ENCODE measurements around the gene CD8A. TPM values are rescaled to one million over a fixed set of nuclear protein-coding genes. Genes with fewer than 3 reads are reported as not detected.

CD8A gene
- total and polyA plus RNA-seq, 10 of the 15 experiments (the other 5 are each of a cell fraction or from before 2014, with no cell fraction given) = 0.15 to 0.43 TPM; not detected in 8

GRCh38 chr2:86791573-86791972, 860 bp upstream of the CD8A start (continued):
- TF ChIP-seq ZBTB11 (CRISPR knock-in tag; IDR thresholded peaks at IDR 0.05) (no peak), ZNF24 (IDR thresholded peaks at IDR 0.05) (no peak)

- H3K4me1 ChIP-seq (ENCODE audit: control insufficient read depth, insufficient read depth, low read length) = no peaks in the 10 kb centered on the region
- H3K9me3 ChIP-seq (replicated peaks; ENCODE audit: control insufficient read depth, insufficient read depth, low read length) = no peaks in the 10 kb centered on the region; the same call in 2 of the 3 replicates
- H3K9ac ChIP-seq (ENCODE audit: control insufficient read depth, insufficient read depth, low read length) = no peak overlapping the region
- no peaks in the 10 kb centered on the region for H3K79me2 ChIP-seq (ENCODE audit: control insufficient read depth, insufficient read depth, low read length)
- POLR2A ChIA-PET = no interaction called here
- SMC1A ChIA-PET (ENCODE audit: uncharacterized antibody, unreplicated experiment) = no interaction called here
- no peaks in the 10 kb centered on the region for H4K20me1 ChIP-seq (ENCODE audit: control insufficient read depth, insufficient read depth)
- no peak overlapping the region for H3K27ac ChIP-seq (ENCODE audit: control insufficient read depth, insufficient read depth)
- TF ChIP-seq SUZ12 (IDR thresholded peaks at IDR 0.05; ENCODE audit: unreplicated experiment) = peak; percentile 87
- TF ChIP-seq CBX5 (IDR thresholded peaks at IDR 0.05; ENCODE audit: low read depth) = no peak
- TF ChIP-seq MTA3 (IDR thresholded peaks at IDR 0.05; ENCODE audit: borderline replicate concordance, low read length) = no peak
- TF ChIP-seq REST (IDR thresholded peaks at IDR 0.05; ENCODE audit: low read depth, low read length) = peak; percentile 14; the same call in 1 of the 2 replicates
- TF ChIP-seq EZH2 (IDR thresholded peaks at IDR 0.05; ENCODE audit: borderline replicate concordance, control insufficient read depth, low read depth, low read length) = 0 out of 2 replicates have a peak, but pooled peaks have one; percentile 64
- no peak overlapping the region for H2AFZ ChIP-seq (ENCODE audit: control insufficient read depth, low read depth, low read length)
- no peaks in the 10 kb centered on the region for H3K36me3 ChIP-seq (ENCODE audit: control insufficient read depth in 2 of 2, insufficient read depth in 2 of 2, low read length in 1 of 2)
- peak; percentile 35 for ATAC-seq
- in situ Hi-C loops (cut with MboI) = no loop called here
- CTCF ChIA-PET = no interaction called here
- intact Hi-C loops (cut with micrococcal nuclease; ENCODE audit: unreplicated experiment) = no loop called here
- DNase-seq (ENCODE audit: low read depth, low spot score) = no peak
- 0 out of 2 replicates have a peak overlapping the region, but pooled peaks have one; percentile 25 for H3K4me2 ChIP-seq (ENCODE audit: control insufficient read depth, insufficient read depth)
- WGBS (ENCODE audit: insufficient coverage, insufficient replicate concordance, low lambda C conversion rate, missing lambda C conversion rate) = 32% methylated on average over 39 of the region's 40 CpGs
- no peak for FAIRE-seq
- RAD21 ChIA-PET (ENCODE audit: unreplicated experiment) = no interaction called here
- BruUV-seq (replicated peaks) = no TSS peak
- H3K4me3 ChIP-seq = no peak overlapping the region
- H3K27me3 ChIP-seq (replicated peaks in 1 of 2; ENCODE audit: control insufficient read depth in 2 of 2, insufficient read depth in 2 of 2, low read length in 1 of 2) = peaks cover 9 to 21% of the 10 kb centered on the region in 2 experiments
Observed at GRCh38 chr2:86790134-86790675, 508 bp downstream of the CD8A start.
